ENCODE measurements around the gene B3GALNT1. TPM values are rescaled to one million over a fixed set of nuclear protein-coding genes. Genes with fewer than 3 reads are reported as not detected.

The B3GALNT1 gene
- total RNA-seq, 1 experiment from 2014 or later = 9.0 TPM

DNA sequence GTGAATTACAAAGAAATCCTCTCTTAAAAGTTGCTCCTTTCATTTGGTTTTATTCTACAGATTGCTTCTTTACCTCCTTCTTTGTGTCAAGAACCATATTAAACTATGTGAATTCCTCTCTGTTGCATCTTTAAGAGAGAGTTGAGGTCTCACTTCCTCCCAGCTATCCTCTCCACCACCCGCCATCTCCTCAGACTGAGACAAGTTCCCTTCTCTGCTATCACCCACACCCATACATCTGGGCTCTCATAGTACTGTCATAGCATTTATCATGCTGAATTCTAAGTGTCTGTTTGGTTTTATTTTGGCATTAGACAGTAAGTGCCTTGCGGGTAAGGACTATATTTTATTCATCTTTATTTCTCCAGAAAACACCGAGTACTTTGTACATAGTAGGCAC, 54.2 kb downstream of the B3GALNT1 start:
- Mint-ChIP-seq H3K4me3 (ENCODE audit: unreplicated experiment) (no peak overlapping the region), H3K36me3 (ENCODE audit: insufficient read depth, unreplicated experiment) (no peaks in the 10 kb centered on the region), H3K4me1 (ENCODE audit: low read depth, unreplicated experiment) (no peaks in the 10 kb centered on the region), H3K9me3 (ENCODE audit: unreplicated experiment) (no peaks in the 10 kb centered on the region), H3K27ac (ENCODE audit: unreplicated experiment) (no peak overlapping the region), H3K27me3 (ENCODE audit: insufficient read depth, unreplicated experiment) (no peaks in the 10 kb centered on the region)
- H3K4me3 ChIP-seq (ENCODE audit: low read depth, low read length) = no peak overlapping the region
- no peak for DNase-seq
- intact Hi-C loops (cut with micrococcal nuclease; ENCODE audit: unreplicated experiment) = no loop called here
- ChIA-PET POLR2A (no interaction called here), CTCF (no interaction called here)
- H3K36me3 ChIP-seq (ENCODE audit: control insufficient read depth, insufficient read depth, low read length) = no peaks in the 10 kb centered on the region
- H3K9me3 ChIP-seq = no peaks in the 10 kb centered on the region
- H3K4me1 ChIP-seq = no peaks in the 10 kb centered on the region
- H3K27me3 ChIP-seq (replicated peaks; ENCODE audit: control insufficient read depth, insufficient read depth, low read length) = no peaks in the 10 kb centered on the region
- TF ChIP-seq, protein P1, sequence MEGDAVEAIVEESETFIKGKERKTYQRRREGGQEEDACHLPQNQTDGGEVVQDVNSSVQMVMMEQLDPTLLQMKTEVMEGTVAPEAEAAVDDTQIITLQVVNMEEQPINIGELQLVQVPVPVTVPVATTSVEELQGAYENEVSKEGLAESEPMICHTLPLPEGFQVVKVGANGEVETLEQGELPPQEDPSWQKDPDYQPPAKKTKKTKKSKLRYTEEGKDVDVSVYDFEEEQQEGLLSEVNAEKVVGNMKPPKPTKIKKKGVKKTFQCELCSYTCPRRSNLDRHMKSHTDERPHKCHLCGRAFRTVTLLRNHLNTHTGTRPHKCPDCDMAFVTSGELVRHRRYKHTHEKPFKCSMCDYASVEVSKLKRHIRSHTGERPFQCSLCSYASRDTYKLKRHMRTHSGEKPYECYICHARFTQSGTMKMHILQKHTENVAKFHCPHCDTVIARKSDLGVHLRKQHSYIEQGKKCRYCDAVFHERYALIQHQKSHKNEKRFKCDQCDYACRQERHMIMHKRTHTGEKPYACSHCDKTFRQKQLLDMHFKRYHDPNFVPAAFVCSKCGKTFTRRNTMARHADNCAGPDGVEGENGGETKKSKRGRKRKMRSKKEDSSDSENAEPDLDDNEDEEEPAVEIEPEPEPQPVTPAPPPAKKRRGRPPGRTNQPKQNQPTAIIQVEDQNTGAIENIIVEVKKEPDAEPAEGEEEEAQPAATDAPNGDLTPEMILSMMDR (IDR thresholded peaks at IDR 0.05; ENCODE audit: insufficient read depth in 1 of 2, low read depth in 1 of 2, low read length in 1 of 2, severe bottlenecking in 1 of 2, unreplicated experiment in 1 of 2) = no peak
- no TSS peak for BruUV-seq (replicated peaks)

GRCh38 chr3:161049683-161050248, 55.4 kb downstream of the B3GALNT1 start:
- Histone ChIP-seq H3K27me3 (replicated peaks; ENCODE audit: control insufficient read depth, insufficient read depth, low read length) (no peaks in the 10 kb centered on the region), H3K36me3 (ENCODE audit: control insufficient read depth, insufficient read depth, low read length) (no peaks in the 10 kb centered on the region), H3K4me3 (ENCODE audit: low read depth, low read length) (no peak overlapping the region), H3K9me3 (no peaks in the 10 kb centered on the region), H3K4me1 (no peaks in the 10 kb centered on the region)
- POLR2A ChIA-PET = no interaction called here
- H3K9me3 Mint-ChIP-seq (ENCODE audit: unreplicated experiment) = no peaks in the 10 kb centered on the region
- TF ChIP-seq, protein P1 (IDR thresholded peaks at IDR 0.05; ENCODE audit: insufficient read depth in 1 of 2, low read depth in 1 of 2, low read length in 1 of 2, severe bottlenecking in 1 of 2, unreplicated experiment in 1 of 2) = no peak
- no peaks in the 10 kb centered on the region for H3K4me1 Mint-ChIP-seq (ENCODE audit: low read depth, unreplicated experiment)
- CTCF ChIA-PET = no interaction called here
- no peaks in the 10 kb centered on the region for H3K27me3 Mint-ChIP-seq (ENCODE audit: insufficient read depth, unreplicated experiment)
- no peaks in the 10 kb centered on the region for H3K36me3 Mint-ChIP-seq (ENCODE audit: insufficient read depth, unreplicated experiment)
- no peak for DNase-seq
- no TSS peak for BruUV-seq (replicated peaks)
- intact Hi-C loops (cut with micrococcal nuclease; ENCODE audit: unreplicated experiment) = no loop called here
- no peak overlapping the region for H3K27ac Mint-ChIP-seq (ENCODE audit: unreplicated experiment)
- no peak overlapping the region for H3K4me3 Mint-ChIP-seq (ENCODE audit: unreplicated experiment)

DNA sequence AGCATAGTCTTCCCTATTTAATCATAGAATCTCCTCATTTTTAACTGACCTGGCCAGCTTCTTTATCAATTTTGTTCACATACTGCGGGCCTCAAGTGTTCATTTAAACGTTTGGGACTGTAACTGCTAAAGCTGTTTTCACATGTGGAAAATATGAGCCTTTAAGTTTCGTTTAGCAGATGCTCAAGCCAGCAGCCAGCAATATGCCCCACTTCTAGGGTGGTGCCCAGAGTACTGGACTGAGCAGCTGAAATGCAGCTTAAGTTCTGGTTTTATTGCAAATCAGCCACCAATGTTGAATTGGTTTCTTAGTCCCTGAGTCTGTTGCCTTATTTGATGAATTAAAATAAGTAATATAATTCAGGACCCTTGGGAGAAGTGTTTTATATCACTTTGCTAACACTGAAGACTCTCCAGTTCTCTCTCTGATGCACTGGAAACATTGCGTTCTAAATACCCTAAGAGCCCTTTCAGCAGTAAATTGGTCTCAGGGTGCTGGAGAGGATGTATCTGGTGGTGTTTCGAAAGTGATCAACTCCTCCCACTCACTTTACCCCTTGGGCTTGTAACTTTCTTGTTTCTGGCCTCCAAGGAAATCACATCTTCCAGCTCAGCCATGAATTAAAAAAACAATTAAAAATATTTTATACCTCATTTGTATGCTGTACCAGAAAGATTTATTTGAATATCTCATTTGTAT, 61.7 kb downstream of the B3GALNT1 start:
- POLR2A ChIA-PET = no interaction called here
- Histone ChIP-seq H3K9me3 (no peaks in the 10 kb centered on the region), H3K4me1 (peaks cover 9% of the 10 kb centered on the region; the same call in 1 of the 2 replicates), H3K4me3 (ENCODE audit: low read depth, low read length) (no peak overlapping the region), H3K27me3 (replicated peaks; ENCODE audit: control insufficient read depth, insufficient read depth, low read length) (no peaks in the 10 kb centered on the region), H3K36me3 (ENCODE audit: control insufficient read depth, insufficient read depth, low read length) (no peaks in the 10 kb centered on the region)
- CTCF ChIA-PET = no interaction called here
- Mint-ChIP-seq H3K27me3 (ENCODE audit: insufficient read depth, unreplicated experiment) (no peaks in the 10 kb centered on the region), H3K4me1 (ENCODE audit: low read depth, unreplicated experiment) (peaks cover 9% of the 10 kb centered on the region), H3K27ac (ENCODE audit: unreplicated experiment) (no peak overlapping the region), H3K9me3 (ENCODE audit: unreplicated experiment) (peaks cover 7% of the 10 kb centered on the region), H3K4me3 (ENCODE audit: unreplicated experiment) (no peak overlapping the region), H3K36me3 (ENCODE audit: insufficient read depth, unreplicated experiment) (no peaks in the 10 kb centered on the region)
- no TSS peak for BruUV-seq (replicated peaks)
- DNase-seq = no peak
- TF ChIP-seq, protein P1 (IDR thresholded peaks at IDR 0.05; ENCODE audit: insufficient read depth in 1 of 2, low read depth in 1 of 2, low read length in 1 of 2, severe bottlenecking in 1 of 2, unreplicated experiment in 1 of 2) = no peak
- intact Hi-C loops (cut with micrococcal nuclease; ENCODE audit: unreplicated experiment) = no loop called here
